IMR-90 (cell line): ENCODE results near the gene MMP26. TPM values are rescaled to one million over a fixed set of nuclear protein-coding genes. Genes with fewer than 3 reads are reported as not detected.

Source experiments
- ATAC-seq: fragments of 200-7000 bp; cut with Tn5 transposase; 2 replicates; pipeline ENCODE4 v1.9.1; 2020; ENCODE audit warnings: low read depth, mild to moderate bottlenecking, moderate library complexity
- BruUV-seq: library from RNA; stranded (reverse); fragments of 400-500 nt; replicated peaks from 2 replicates; lab custom pipeline; 2021; lab: Mats Ljungman, UMichigan
- CTCF ChIA-PET: fragments of 300-600 bp; formaldehyde crosslinking; extraction: SDS; loops from one replicate; lab custom pipeline; 2021; ENCODE audit warnings: antibody characterized with exemption; lab: Yijun Ruan, JAX
- POLR2A ChIA-PET: fragments of 300-600 bp; sonication (Branson Sonifier 250); formaldehyde crosslinking; loops from one replicate; lab custom pipeline; 2022; ENCODE audit warnings: antibody characterized with exemption; ENCODE audit not compliant: unreplicated experiment; lab: Charles Lee
- DNase-seq: peaks from one replicate; pipeline ENCODE4 v3.0.0; 2013
- H2AFZ ChIP-seq: replicated peaks from 2 replicates; pipeline ENCODE3; 2013; ENCODE audit warnings: low read length, mild to moderate bottlenecking; ENCODE audit not compliant: poor library complexity
- H2AK5ac ChIP-seq: 2 replicates; pipeline ENCODE4 v1.6.1; 2013; ENCODE audit warnings: low read depth, low read length, inconsistent platforms
- H2AK9ac ChIP-seq: replicated peaks from 2 replicates; pipeline ENCODE3; 2013; ENCODE audit warnings: mild to moderate bottlenecking, low read depth, low read length, moderate library complexity; ENCODE audit not compliant: poor library complexity
- H2BK120ac ChIP-seq: 2 replicates; pipeline ENCODE4 v1.6.1; 2013; ENCODE audit warnings: low read depth, low read length, inconsistent platforms
- H2BK15ac ChIP-seq: 3 replicates; pipeline ENCODE4 v1.6.1; 2013; ENCODE audit warnings: low read depth, low read length, inconsistent platforms
- H2BK20ac ChIP-seq: 2 replicates; pipeline ENCODE4 v1.6.1; 2013; ENCODE audit warnings: low read depth, mild to moderate bottlenecking, inconsistent platforms, low read length, moderate library complexity
- H2BK5ac ChIP-seq: 2 replicates; pipeline ENCODE4 v1.6.1; 2013; ENCODE audit warnings: mild to moderate bottlenecking, low read depth, low read length, inconsistent platforms; ENCODE audit not compliant: poor library complexity, severe bottlenecking
- H3K14ac ChIP-seq: replicated peaks from 2 replicates; pipeline ENCODE4 v1.6.1; 2013; ENCODE audit warnings: low read depth, low read length, inconsistent platforms
- H3K18ac ChIP-seq: 2 replicates; pipeline ENCODE4 v1.6.1; 2013; ENCODE audit warnings: low read depth, low read length, control low read depth
- H3K23ac ChIP-seq: 2 replicates; pipeline ENCODE4 v1.6.1; 2013; ENCODE audit warnings: low read depth, low read length, inconsistent platforms
- H3K27ac ChIP-seq: 2 replicates; pipeline ENCODE4 v1.5.1; 2013; ENCODE audit warnings: mild to moderate bottlenecking, control low read depth, low read length; ENCODE audit not compliant: insufficient read depth
- H3K27me3 ChIP-seq: 2 replicates; pipeline ENCODE4 v1.6.1; 2013; ENCODE audit warnings: low read length; ENCODE audit not compliant: control insufficient read depth, insufficient read depth
- H3K36me3 ChIP-seq: 2 replicates; pipeline ENCODE4 v1.6.1; 2013; ENCODE audit warnings: low read length, mixed read lengths; ENCODE audit not compliant: control insufficient read depth, insufficient read depth
- H3K4ac ChIP-seq: 2 replicates; pipeline ENCODE4 v1.6.1; 2013; ENCODE audit warnings: low read depth, low read length, inconsistent platforms
- H3K4me1 ChIP-seq: 2 replicates; pipeline ENCODE4 v1.6.1; 2013; ENCODE audit warnings: low read length, mixed read lengths; ENCODE audit not compliant: control insufficient read depth, insufficient read depth
- H3K4me2 ChIP-seq: 2 replicates; pipeline ENCODE4 v1.6.1; 2013; ENCODE audit warnings: low read depth, mild to moderate bottlenecking, control low read depth, low read length, moderate library complexity
- H3K4me3 ChIP-seq: 2 replicates; pipeline ENCODE4 v1.5.1; 2013; ENCODE audit warnings: low read depth, mild to moderate bottlenecking, control low read depth, low read length, moderate library complexity; ENCODE audit not compliant: insufficient read depth
- H3K56ac ChIP-seq: 2 replicates; pipeline ENCODE4 v1.6.1; 2013; ENCODE audit warnings: low read length, inconsistent platforms; ENCODE audit not compliant: insufficient read depth; ENCODE audit errors: extremely low read depth
- H3K79me1 ChIP-seq, 2 experiments: 2 replicates each; pipeline ENCODE4 v1.6.1; 2013; ENCODE audit warnings: low read length in 2 of 2, inconsistent platforms in 1 of 2, low read depth in 1 of 2
- H3K9ac ChIP-seq: 2 replicates; pipeline ENCODE4 v1.6.1; 2013; ENCODE audit warnings: low read depth, low read length, control low read depth
- H3K9me1 ChIP-seq: 2 replicates; pipeline ENCODE4 v1.6.1; 2013; ENCODE audit warnings: low read length, inconsistent platforms; ENCODE audit not compliant: insufficient read depth
- H3K9me3 ChIP-seq: 2 replicates; pipeline ENCODE4 v1.6.1; 2013; ENCODE audit warnings: low read length; ENCODE audit not compliant: control insufficient read depth, insufficient read depth
- H4K20me1 ChIP-seq: 2 replicates; pipeline ENCODE4 v1.6.1; 2013; ENCODE audit warnings: low read length, inconsistent platforms; ENCODE audit not compliant: insufficient read depth
- H4K5ac ChIP-seq: 2 replicates; pipeline ENCODE4 v1.6.1; 2013; ENCODE audit warnings: mild to moderate bottlenecking, low read depth, low read length, control low read depth
- H4K8ac ChIP-seq, 2 experiments: 2 replicates each; pipeline ENCODE4 v1.6.1; 2013; ENCODE audit warnings: low read depth in 2 of 2, low read length in 2 of 2, control low read depth in 1 of 2, inconsistent platforms in 1 of 2
- H4K91ac ChIP-seq: 2 replicates; pipeline ENCODE4 v1.6.1; 2013; ENCODE audit warnings: low read depth, low read length, inconsistent platforms; ENCODE audit not compliant: insufficient read depth
- BHLHE40 ChIP-seq: fragments of 150-350 bp; IDR thresholded peaks from 2 replicates; pipeline ENCODE4 v1.6.1; 2016; ENCODE audit warnings: mild to moderate bottlenecking, low read depth, low read length
- CTCF ChIP-seq: conservative IDR thresholded peaks from 2 replicates; pipeline ENCODE4 v1.5.1; 2012; ENCODE audit warnings: mild to moderate bottlenecking, low read depth, low read length, improper control_type of control experiment
- FOS ChIP-seq: fragments of 150-350 bp; IDR thresholded peaks from 2 replicates; pipeline ENCODE4 v1.6.1; 2016; ENCODE audit warnings: low read depth, low read length
- MAFK ChIP-seq: IDR thresholded peaks from 2 replicates; pipeline ENCODE4 v1.6.1; 2012; ENCODE audit warnings: low read depth, low read length, improper control_type of control experiment
- MAZ ChIP-seq: IDR thresholded peaks from 2 replicates; pipeline ENCODE4 v1.6.1; 2012; ENCODE audit warnings: low read depth, mild to moderate bottlenecking, low read length, improper control_type of control experiment, moderate library complexity, borderline replicate concordance
- MXI1 ChIP-seq: IDR thresholded peaks from 2 replicates; pipeline ENCODE4 v1.6.1; 2012; ENCODE audit warnings: low read depth, mild to moderate bottlenecking, low read length, moderate library complexity, borderline replicate concordance
- RAD21 ChIP-seq: IDR thresholded peaks from 2 replicates; pipeline ENCODE4 v1.6.1; 2012; ENCODE audit warnings: low read length, improper control_type of control experiment
- RCOR1 ChIP-seq: IDR thresholded peaks from 2 replicates; pipeline ENCODE4 v1.6.1; 2012; ENCODE audit warnings: mild to moderate bottlenecking, low read length, improper control_type of control experiment; ENCODE audit not compliant: insufficient replicate concordance
- RFX5 ChIP-seq: IDR thresholded peaks from 2 replicates; pipeline ENCODE4 v1.8.0; 2012; ENCODE audit warnings: low read depth, mild to moderate bottlenecking, low read length, moderate library complexity
- SMC3 ChIP-seq: fragments of 150-350 bp; IDR thresholded peaks from 2 replicates; pipeline ENCODE4 v1.6.1; 2016; ENCODE audit warnings: low read depth, mild to moderate bottlenecking, antibody characterized with exemption, low read length, moderate library complexity
- USF2 ChIP-seq: fragments of 150-350 bp; IDR thresholded peaks from 2 replicates; pipeline ENCODE4 v1.6.1; 2017; ENCODE audit warnings: mild to moderate bottlenecking, antibody characterized with exemption, low read length, low read depth
- WGBS, 2 experiments: methylation state at CpG; one replicate each; pipeline versions ENCODE4 v1.1.5 to v1.1.7; 2013; ENCODE audit warnings: missing lambda C conversion rate in 2 of 2; ENCODE audit not compliant: insufficient read length in 1 of 2; ENCODE audit errors: extremely low coverage in 2 of 2; 5-methylcytosine and 5-hydroxymethylcytosine counted together
- dilution Hi-C: fragments of 300-500 bp; cut with HindIII; formaldehyde crosslinking; loops from one replicate; pipeline ENCODE4 v1.14.3; 2018; ENCODE audit warnings: low sequenced_read_pairs; ENCODE audit not compliant: unreplicated experiment
- in situ Hi-C: fragments of 300-500 bp; cut with MboI; formaldehyde crosslinking; loops from 3 replicates; pipeline ENCODE4 v1.14.3; 2019; ENCODE audit warnings: low sequenced_read_pairs, inconsistent platforms, mixed read lengths
- intact Hi-C: fragments of 100-400 bp; cut with micrococcal nuclease; formaldehyde crosslinking; loops from 2 replicates; pipeline ENCODE4 v1.10.0; 2022
- polyA plus RNA-seq, 3 experiments: library from polyadenylated mRNA; depleted of rRNA; stranded (reverse); fragments of >200 nt; gene quantifications; 2 replicates each; pipeline ENCODE4 v1.2.3, GENCODE V29; 2012; ENCODE audit warnings: low replicate concordance in 1 of 3
- total RNA-seq: library from RNA; depleted of rRNA; stranded (reverse); fragments of >200 nt; gene quantifications from 2 replicates; pipeline ENCODE4 v1.2.3, GENCODE V29; 2012

Gene MMP26
- total and polyA plus RNA-seq, 2 of the 4 experiments (the other 2 are of a cell fraction): not detected

GRCh38 chr11:4662876-4663275, 41.7 kb upstream of the MMP26 start:
- Histone ChIP-seq H3K9me1 (peaks cover 8% of the 10 kb centered on the region; the same call in 1 of the 2 replicates), H2AK5ac (no peak overlapping the region), H3K23ac (no peak overlapping the region), H2AK9ac (no peak overlapping the region), H2BK5ac (no peak overlapping the region), H3K4me1 (peaks cover 2% of the 10 kb centered on the region; the same call in 1 of the 2 replicates), H4K8ac (no peak overlapping the region), H3K27ac (no peak overlapping the region), H3K4me3 (no peak overlapping the region), H2BK15ac (no peak overlapping the region), H3K27me3 (no peaks in the 10 kb centered on the region), H4K5ac (no peak overlapping the region), H3K4me2 (no peak overlapping the region), H3K4ac (no peak overlapping the region), H3K18ac (no peak overlapping the region), H3K56ac (no peak overlapping the region), H3K9me3 (no peaks in the 10 kb centered on the region), H2AFZ (no peak overlapping the region), H2BK120ac (no peak overlapping the region), H4K91ac (no peak overlapping the region), H3K14ac (no peak overlapping the region), H3K9ac (no peak overlapping the region), H3K79me1 (no peaks in the 10 kb centered on the region), H4K20me1 (no peaks in the 10 kb centered on the region), H3K36me3 (no peaks in the 10 kb centered on the region), H2BK20ac (no peak overlapping the region)
- BruUV-seq: no TSS peak
- CTCF ChIA-PET: no interaction called here
- TF ChIP-seq USF2: no peak
- no peak for TF ChIP-seq FOS
- no peak for TF ChIP-seq MAFK
- no peak for TF ChIP-seq CTCF
- no peak for TF ChIP-seq RAD21
- TF ChIP-seq MXI1: no peak
- TF ChIP-seq BHLHE40: no peak
- no peak for TF ChIP-seq MAZ
- TF ChIP-seq SMC3: no peak
- TF ChIP-seq RFX5: no peak
- TF ChIP-seq RCOR1: no peak
- ATAC-seq: no peak
- intact Hi-C loops (no loop called here), dilution Hi-C loops (no loop called here), in situ Hi-C loops (no loop called here)
- no peak for DNase-seq
- POLR2A ChIA-PET: no interaction called here
- no CpG with 5 or more reads among the region's 6 CpGs for WGBS, 2 experiments
